Measurements from ENCODE around the gene MRPL52. TPM values are rescaled to one million over a fixed set of nuclear protein-coding genes. Genes with fewer than 3 reads are reported as not detected.

MRPL52 gene
- total RNA-seq, 4 donors from 2014 or later, result 48.5 to 153 (median 89.0) TPM

DNA sequence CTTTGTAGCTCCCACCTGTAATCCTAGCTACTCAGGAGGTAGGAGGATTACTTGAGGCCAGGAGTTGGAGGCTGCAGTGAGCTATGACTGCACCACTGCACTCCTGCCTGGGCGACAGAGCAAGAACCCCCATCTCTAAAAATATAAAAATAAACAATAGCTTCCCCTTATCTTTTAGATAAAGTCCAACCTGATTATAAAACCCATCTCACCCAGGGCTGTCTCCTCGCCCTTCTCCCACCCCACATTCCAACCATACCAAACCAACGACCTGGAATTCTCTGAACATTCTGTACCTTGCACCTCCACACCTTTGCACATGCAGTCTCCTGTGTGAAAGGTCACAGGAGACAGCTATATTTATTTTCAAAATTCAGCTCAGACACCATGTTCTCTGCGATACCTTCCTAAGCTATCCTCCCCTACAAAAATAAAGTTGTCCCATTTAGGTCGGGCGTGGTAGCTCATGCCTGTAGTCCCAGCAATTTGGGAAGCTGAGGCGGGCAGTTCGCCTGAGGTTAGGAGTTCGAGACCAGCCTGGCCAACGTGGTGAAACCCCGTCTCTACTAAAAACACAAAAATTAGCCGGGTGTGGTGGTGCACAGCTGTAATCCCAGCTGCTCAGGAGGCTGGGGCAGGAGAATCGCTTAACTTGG, 22.1 kb upstream of the MRPL52 start:
- no peak overlapping the region for H3K4me3 ChIP-seq
- H3K4me1 ChIP-seq, result no peaks in the 10 kb centered on the region
- in situ Hi-C loops (cut with MboI; ENCODE audit: low sequenced_read_pairs in 4 of 4) (no loop called here), intact Hi-C loops (cut with DNase I; ENCODE audit: low total_unique reads) (no loop called here)
- H3K36me3 ChIP-seq, result no peaks in the 10 kb centered on the region
- H3K9me3 ChIP-seq, result no peaks in the 10 kb centered on the region
- TF ChIP-seq POLR2A (IDR thresholded peaks at IDR 0.05), result no peak
- TF ChIP-seq, protein P1, sequence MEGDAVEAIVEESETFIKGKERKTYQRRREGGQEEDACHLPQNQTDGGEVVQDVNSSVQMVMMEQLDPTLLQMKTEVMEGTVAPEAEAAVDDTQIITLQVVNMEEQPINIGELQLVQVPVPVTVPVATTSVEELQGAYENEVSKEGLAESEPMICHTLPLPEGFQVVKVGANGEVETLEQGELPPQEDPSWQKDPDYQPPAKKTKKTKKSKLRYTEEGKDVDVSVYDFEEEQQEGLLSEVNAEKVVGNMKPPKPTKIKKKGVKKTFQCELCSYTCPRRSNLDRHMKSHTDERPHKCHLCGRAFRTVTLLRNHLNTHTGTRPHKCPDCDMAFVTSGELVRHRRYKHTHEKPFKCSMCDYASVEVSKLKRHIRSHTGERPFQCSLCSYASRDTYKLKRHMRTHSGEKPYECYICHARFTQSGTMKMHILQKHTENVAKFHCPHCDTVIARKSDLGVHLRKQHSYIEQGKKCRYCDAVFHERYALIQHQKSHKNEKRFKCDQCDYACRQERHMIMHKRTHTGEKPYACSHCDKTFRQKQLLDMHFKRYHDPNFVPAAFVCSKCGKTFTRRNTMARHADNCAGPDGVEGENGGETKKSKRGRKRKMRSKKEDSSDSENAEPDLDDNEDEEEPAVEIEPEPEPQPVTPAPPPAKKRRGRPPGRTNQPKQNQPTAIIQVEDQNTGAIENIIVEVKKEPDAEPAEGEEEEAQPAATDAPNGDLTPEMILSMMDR (IDR thresholded peaks at IDR 0.05 in 4 of 5, conservative IDR thresholded peaks at IDR 0.05 in 1 of 5), result no peak
- DNase-seq, result no peak
- no peaks in the 10 kb centered on the region for H3K27me3 ChIP-seq
- no peak overlapping the region for H3K27ac ChIP-seq
- ATAC-seq, result no peak

DNA sequence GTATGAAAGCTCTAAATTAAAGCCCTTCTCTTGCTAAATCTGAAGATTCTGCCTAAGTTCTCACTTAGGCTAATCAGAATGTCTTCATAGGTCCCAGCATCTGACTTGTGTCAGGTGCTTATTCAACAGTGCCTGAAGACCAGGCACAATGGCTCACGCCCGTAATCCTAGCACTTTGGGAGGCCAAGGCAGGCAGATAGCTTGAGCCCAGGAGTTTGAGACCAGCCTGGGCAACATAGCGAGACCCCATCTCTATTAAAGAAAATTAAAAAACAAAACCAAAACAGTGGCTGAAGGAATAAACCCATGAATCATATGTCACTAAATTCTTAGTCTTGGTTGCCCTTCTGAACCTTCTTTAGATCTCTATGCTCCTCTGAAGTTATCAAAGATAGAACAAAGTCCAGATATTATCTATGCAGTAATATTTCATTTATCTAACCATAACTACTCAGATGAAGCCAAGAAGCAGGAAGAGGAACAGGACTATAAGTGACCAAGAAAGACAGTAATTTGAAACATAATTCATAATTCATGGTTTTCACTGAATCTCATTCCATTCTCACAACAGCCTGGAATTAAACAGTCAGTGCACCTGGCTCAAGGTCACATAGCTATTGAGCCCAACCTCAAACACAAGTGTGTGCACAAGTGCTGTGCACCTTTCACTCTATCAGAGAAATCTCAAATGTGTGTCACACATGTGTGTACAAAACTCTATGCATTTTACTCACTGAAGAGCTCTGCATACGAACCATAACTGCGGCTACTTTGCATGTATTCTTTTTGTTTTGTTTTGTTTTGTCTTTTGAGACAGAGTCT, 21.1 kb upstream of the MRPL52 start:
- in situ Hi-C loops (cut with MboI; ENCODE audit: low sequenced_read_pairs in 4 of 4) (no loop called here), intact Hi-C loops (cut with DNase I; ENCODE audit: low total_unique reads) (no loop called here)
- no peaks in the 10 kb centered on the region for H3K27me3 ChIP-seq
- no peaks in the 10 kb centered on the region for H3K4me1 ChIP-seq
- TF ChIP-seq, protein P1 (IDR thresholded peaks at IDR 0.05 in 4 of 5, conservative IDR thresholded peaks at IDR 0.05 in 1 of 5), result no peak
- no peak for TF ChIP-seq POLR2A (IDR thresholded peaks at IDR 0.05)
- no peak overlapping the region for H3K27ac ChIP-seq
- ATAC-seq (no peak), DNase-seq (no peak)
- H3K4me3 ChIP-seq, result no peak overlapping the region
- no peaks in the 10 kb centered on the region for H3K36me3 ChIP-seq
- no peaks in the 10 kb centered on the region for H3K9me3 ChIP-seq

DNA sequence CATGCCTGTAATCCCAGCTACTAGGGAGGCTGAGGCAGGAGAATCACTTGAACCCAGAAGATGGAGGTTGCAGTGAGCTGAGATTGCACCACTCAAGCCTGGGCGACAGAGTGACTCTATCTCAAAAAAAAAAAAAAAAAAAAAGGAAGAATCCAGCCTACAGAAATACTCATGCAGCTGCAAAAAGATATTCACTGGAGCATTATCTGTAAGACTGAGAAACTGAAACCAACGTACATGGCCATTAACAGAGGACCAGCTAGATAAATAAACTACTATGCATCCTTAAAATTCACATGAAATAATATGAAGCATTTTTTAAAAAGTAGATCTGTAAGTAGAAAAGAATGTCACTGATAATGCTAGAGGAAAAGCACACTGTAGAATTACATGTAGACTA, 18.0 kb upstream of the MRPL52 start:
- H3K27me3 ChIP-seq, result no peaks in the 10 kb centered on the region
- no peaks in the 10 kb centered on the region for H3K36me3 ChIP-seq
- no peak overlapping the region for H3K27ac ChIP-seq
- in situ Hi-C loops (cut with MboI; ENCODE audit: low sequenced_read_pairs in 4 of 4) (no loop called here), intact Hi-C loops (cut with DNase I; ENCODE audit: low total_unique reads) (no loop called here)
- no peaks in the 10 kb centered on the region for H3K4me1 ChIP-seq
- TF ChIP-seq POLR2A (IDR thresholded peaks at IDR 0.05), result no peak
- TF ChIP-seq, protein P1 (IDR thresholded peaks at IDR 0.05 in 4 of 5, conservative IDR thresholded peaks at IDR 0.05 in 1 of 5), result no peak
- no peak for ATAC-seq
- H3K4me3 ChIP-seq, result no peak overlapping the region
- DNase-seq, result no peak
- H3K9me3 ChIP-seq, result no peaks in the 10 kb centered on the region

DNA sequence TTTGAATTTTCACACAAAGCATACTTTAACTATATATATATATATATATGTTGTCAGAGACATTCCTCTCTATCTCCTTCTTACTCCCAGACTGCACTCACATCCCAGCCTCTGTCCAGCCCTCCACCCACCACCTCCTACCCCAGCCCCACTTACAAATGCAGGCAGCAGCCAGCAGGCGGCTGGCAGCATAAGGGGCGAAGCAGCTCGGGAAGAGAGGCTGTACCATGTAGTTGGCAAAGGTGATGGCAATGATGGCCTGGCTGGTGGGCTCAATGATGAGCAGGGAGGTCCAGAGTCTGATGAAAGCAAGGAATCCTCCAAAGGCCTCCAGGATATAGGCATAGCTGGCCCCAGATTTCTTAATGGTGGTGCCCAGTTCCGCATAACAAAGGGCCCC, 16.9 kb upstream of the MRPL52 start:
- no peak for DNase-seq
- Histone ChIP-seq H3K27me3 (no peaks in the 10 kb centered on the region), H3K9me3 (no peaks in the 10 kb centered on the region), H3K36me3 (no peaks in the 10 kb centered on the region), H3K27ac (no peak overlapping the region), H3K4me1 (no peaks in the 10 kb centered on the region), H3K4me3 (no peak overlapping the region)
- intact Hi-C loops (cut with DNase I; ENCODE audit: low total_unique reads) (no loop called here), in situ Hi-C loops (cut with MboI; ENCODE audit: low sequenced_read_pairs in 4 of 4) (no loop called here)
- TF ChIP-seq, protein P1 (IDR thresholded peaks at IDR 0.05 in 4 of 5, conservative IDR thresholded peaks at IDR 0.05 in 1 of 5), result no peak
- no peak for TF ChIP-seq POLR2A (IDR thresholded peaks at IDR 0.05)
- ATAC-seq, result no peak
